K562 (cell line): ENCODE measurements around the gene PAH. TPM values are rescaled to one million over a fixed set of nuclear protein-coding genes. Genes with fewer than 3 reads are reported as not detected.

Experiments
- ATAC-seq: fragments of 200-7000 bp; cut with Tn5 transposase; 3 replicates; pipeline ENCODE4 v1.9.1; 2020; ENCODE audit warnings: moderate library complexity
- BruUV-seq: library from RNA; stranded (reverse); fragments of 400-500 nt; replicated peaks from 2 replicates; lab custom pipeline; 2021; lab: Mats Ljungman, UMichigan
- CTCF ChIA-PET: fragments of 300-600 bp; formaldehyde crosslinking; extraction: SDS; loops from one replicate; lab custom pipeline; 2021; ENCODE audit warnings: low intra/inter-chr PET ratio; lab: Yijun Ruan, JAX
- POLR2A ChIA-PET: fragments of 300-600, 350-650 bp; sonication (Branson Sonifier 250); formaldehyde crosslinking; extraction: SDS; loops from one replicate; lab custom pipeline; 2021; ENCODE audit warnings: antibody characterized with exemption, inconsistent platforms; lab: Yijun Ruan, JAX
- DNase-seq, 4 experiments: peaks; one replicate each; pipeline versions ENCODE4 v3.0.0 to v3.0.0-alpha.2; 2011 to 2018; ENCODE audit warnings: low spot score in 3 of 4, mixed read lengths in 3 of 4; ENCODE audit errors: extremely low read depth in 1 of 4
- FAIRE-seq: peaks from 2 replicates; lab custom pipeline; 2011; peaks lifted over from hg19 to GRCh38; lab: Jason Lieb, UNC
- H2AFZ ChIP-seq: 2 replicates; pipeline ENCODE4 v1.6.0; 2011; ENCODE audit warnings: low read depth, low read length, control low read depth, inconsistent platforms
- H3K27ac ChIP-seq: fragments of 200-600 bp; 3 replicates; pipeline ENCODE4 v1.8.0; 2011; ENCODE audit warnings: low read depth, mild to moderate bottlenecking, control low read depth, inconsistent platforms, low read length, moderate library complexity, mixed read lengths; ENCODE audit errors: extremely low read depth
- H3K27me3 ChIP-seq, 2 experiments: fragments of 300-600 bp in 1 of 2; 2 replicates in 1 of 2; 3 replicates in 1 of 2; pipeline versions ENCODE4 v1.6.0 to v1.8.0; 2011; ENCODE audit warnings: inconsistent platforms in 2 of 2, low read length in 2 of 2, mild to moderate bottlenecking in 1 of 2, mixed read lengths in 1 of 2, moderate library complexity in 1 of 2; ENCODE audit not compliant: control insufficient read depth in 2 of 2, insufficient read depth in 2 of 2
- H3K36me3 ChIP-seq: fragments of 300-600 bp; 3 replicates; pipeline ENCODE4 v1.8.0; 2011; ENCODE audit warnings: mild to moderate bottlenecking, low read length, inconsistent platforms; ENCODE audit not compliant: control insufficient read depth, insufficient read depth
- H3K4me1 ChIP-seq, 2 experiments: fragments of 200-600 bp in 1 of 2; replicated peaks in 1 of 2; 2 replicates in 1 of 2; 3 replicates in 1 of 2; pipeline versions ENCODE4 v1.5.1 to v1.8.0; 2011; ENCODE audit warnings: inconsistent platforms in 2 of 2, low read length in 2 of 2, mild to moderate bottlenecking in 1 of 2, mixed read lengths in 1 of 2, moderate library complexity in 1 of 2; ENCODE audit not compliant: control insufficient read depth in 2 of 2, insufficient read depth in 2 of 2
- H3K4me2 ChIP-seq: 2 replicates; pipeline ENCODE4 v1.6.1; 2011; ENCODE audit warnings: low read length, control low read depth, inconsistent platforms, mixed read lengths; ENCODE audit not compliant: insufficient read depth
- H3K4me3 ChIP-seq: fragments of 200-600 bp; sonication (generic), shearing (Covaris generic); 2 replicates; pipeline ENCODE4 v1.5.1; 2016; ENCODE audit warnings: control low read depth, inconsistent platforms
- H3K79me2 ChIP-seq: fragments of 200-600 bp; 3 replicates; pipeline ENCODE4 v1.8.0; 2011; ENCODE audit warnings: low read length, inconsistent platforms; ENCODE audit not compliant: control insufficient read depth, insufficient read depth
- H3K9ac ChIP-seq, 2 experiments: 2 replicates each; pipeline versions ENCODE4 v1.6.0 to v1.6.1; 2011; ENCODE audit warnings: low read depth in 2 of 2, low read length in 2 of 2, control low read depth in 1 of 2, inconsistent platforms in 1 of 2, mild to moderate bottlenecking in 1 of 2, mixed read lengths in 1 of 2; ENCODE audit not compliant: insufficient read depth in 1 of 2
- H3K9me1 ChIP-seq: one replicate; pipeline ENCODE4 v1.6.0; 2011; ENCODE audit warnings: inconsistent platforms, mild to moderate bottlenecking, low read length, moderate library complexity; ENCODE audit not compliant: control insufficient read depth, insufficient read depth
- H3K9me3 ChIP-seq: replicated peaks from 2 replicates; pipeline ENCODE4 v1.5.1; 2011; ENCODE audit warnings: low read depth, low read length, inconsistent platforms; ENCODE audit not compliant: control insufficient read depth, insufficient read depth
- H4K20me1 ChIP-seq: replicated peaks from 2 replicates; pipeline ENCODE4 v1.6.1; 2011; ENCODE audit warnings: low read length, inconsistent platforms, mixed read lengths; ENCODE audit not compliant: control insufficient read depth, insufficient read depth
- JUNB ChIP-seq: fragments of 450-650 bp; formaldehyde crosslinking; conservative IDR thresholded peaks from 2 replicates; pipeline ENCODE4 v1.4.0; 2020; ENCODE audit warnings: mild to moderate bottlenecking
- ZFP36 ChIP-seq: fragments of 150-350 bp; IDR thresholded peaks from 2 replicates; pipeline ENCODE4 v1.6.1; 2018; ENCODE audit warnings: low read length, low read depth; ENCODE audit not compliant: partially characterized antibody
- WGBS: fragments of 100-300 bp; shearing (Covaris generic); methylation state at CpG from one replicate; pipeline ENCODE4 v1.1.6; 2016; ENCODE audit warnings: low coverage, mixed read lengths; ENCODE audit not compliant: insufficient coverage; ENCODE audit errors: missing lambda C conversion rate; 5-methylcytosine and 5-hydroxymethylcytosine counted together
- in situ Hi-C: fragments of 300-500 bp; cut with MboI; formaldehyde crosslinking; loops from 4 replicates; pipeline ENCODE4 v1.15.0; 2018; ENCODE audit warnings: inconsistent platforms, mixed read lengths
- intact Hi-C: fragments of 100-400 bp; cut with micrococcal nuclease; formaldehyde crosslinking; loops from 2 replicates; pipeline ENCODE4 v1.14.2; 2022
- polyA plus RNA-seq, 8 experiments: library from polyadenylated mRNA; depleted of rRNA in 4 of 8; stranded (reverse) in 5 of 8; unstranded in 3 of 8; fragments of >200 nt; fragmentation: Nextera tagmentation in 2 of 8; fragmentation: Illumina TruSeq in 1 of 8; extraction: Ambion mirVana in 2 of 8; extraction: Trizol in 1 of 8; gene quantifications; 2 replicates each; pipeline versions ENCODE4 v1.2.1 to v1.2.3, GENCODE V29; 2011 to 2014; ENCODE audit warnings: inconsistent platforms in 1 of 8, missing spikeins in 1 of 8
- total RNA-seq, 7 experiments: library from RNA; depleted of rRNA in 6 of 7; stranded (reverse); fragments of >200 nt in 6 of 7; fragmentation: Illumina TruSeq in 2 of 7; extraction: Trizol in 2 of 7; gene quantifications; 2 replicates each; pipeline versions ENCODE4 v1.2.1 to v1.2.3, GENCODE V29; 2011 to 2021; ENCODE audit warnings: low replicate concordance in 1 of 7
- TF ChIP-seq, protein P1 (sequence below): fragments of 250-450 bp; sonication (Bioruptor Pico); IDR thresholded peaks from 2 replicates; pipeline ENCODE4 v1.5.0; 2020; ENCODE audit warnings: mild to moderate bottlenecking, borderline replicate concordance
- TF ChIP-seq, protein P2 (sequence below), 2 experiments: IDR thresholded peaks; 2 replicates each; pipeline ENCODE4 v1.6.1; 2011; ENCODE audit warnings: borderline replicate concordance in 1 of 2, control low read depth in 1 of 2, low read depth in 1 of 2, low read length in 1 of 2, mild to moderate bottlenecking in 1 of 2, mixed read lengths in 1 of 2, moderate library complexity in 1 of 2; ENCODE audit not compliant: insufficient read depth in 1 of 2, insufficient read length in 1 of 2, poor library complexity in 1 of 2, severe bottlenecking in 1 of 2; ENCODE audit errors: extremely low read depth in 1 of 2
- TF ChIP-seq, protein P3 (sequence below): sonication (generic); formaldehyde crosslinking; IDR thresholded peaks from 2 replicates; pipeline ENCODE4 v1.8.0; 2022; ENCODE audit warnings: mild to moderate bottlenecking, missing genetic modification reagents

PAH gene
- total and polyA plus RNA-seq, 9 of the 15 experiments (the other 6 are each of a cell fraction or from before 2014, with no cell fraction given): 0.13 to 0.75 (median 0.69) TPM; not detected in 6

DNA sequence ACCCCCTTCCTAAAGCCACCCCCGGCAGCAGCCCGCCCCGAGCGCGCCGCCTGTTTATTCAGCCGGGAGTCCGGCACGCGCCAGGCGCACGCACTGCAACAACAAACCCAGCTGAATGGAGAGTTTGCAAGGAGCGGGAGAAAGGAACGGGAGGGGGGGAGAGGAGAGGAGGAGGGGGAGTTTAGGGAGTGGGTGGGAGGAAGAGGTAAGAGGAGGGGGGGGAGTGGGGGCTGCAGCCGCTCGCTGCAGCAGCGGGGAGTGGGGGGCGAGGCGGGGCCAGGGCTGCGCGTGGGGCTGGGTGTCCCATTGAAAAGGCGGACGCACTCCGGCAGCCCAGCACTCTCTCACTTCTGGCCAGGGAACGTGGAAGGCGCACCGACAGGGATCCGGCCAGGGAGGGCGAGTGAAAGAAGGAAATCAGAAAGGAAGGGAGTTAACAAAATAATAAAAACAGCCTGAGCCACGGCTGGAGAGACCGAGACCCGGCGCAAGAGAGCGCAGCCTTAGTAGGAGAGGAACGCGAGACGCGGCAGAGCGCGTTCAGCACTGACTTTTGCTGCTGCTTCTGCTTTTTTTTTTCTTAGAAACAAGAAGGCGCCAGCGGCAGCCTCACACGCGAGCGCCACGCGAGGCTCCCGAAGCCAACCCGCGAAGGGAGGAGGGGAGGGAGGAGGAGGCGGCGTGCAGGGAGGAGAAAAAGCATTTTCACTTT is 40.5 kb upstream of the PAH start, which contains the start of gene ASCL1:
TSS of gene ASCL1 (plus strand) at position 336 of the 712 bp plus-strand sequence. CDS start 571 bp downstream, outside the sequence.
- no peak within 1 kb of the TSS for H3K4me2 ChIP-seq
- intact Hi-C loops: no loop called here
- no peak for FAIRE-seq

More for the DNA sequence above, 40.5 kb upstream of the PAH start, which contains the start of gene ASCL1:
- Histone ChIP-seq H3K4me1 (peaks cover 0 to 7% of the 10 kb centered on the region in 2 experiments; a peak in 1 of 5 replicates), H3K79me2 (no peaks in the 10 kb centered on the region), H3K9me3 (no peaks in the 10 kb centered on the region), H2AFZ (no peak within 1 kb of the TSS), H3K27me3 (peaks cover 2 to 21% of the 10 kb centered on the region in 2 experiments; a peak in 4 of 5 replicates), H3K27ac (no peak within 1 kb of the TSS), H3K4me3 (no peak within 1 kb of the TSS), H3K9me1 (no peaks in the 10 kb centered on the region), H3K36me3 (no peaks in the 10 kb centered on the region), H3K9ac (no peak within 1 kb of the TSS), H4K20me1 (no peaks in the 10 kb centered on the region)
- TF ChIP-seq JUNB (CRISPR knock-in tag) (no peak), ZFP36 (no peak)
- TF ChIP-seq, protein P1, sequence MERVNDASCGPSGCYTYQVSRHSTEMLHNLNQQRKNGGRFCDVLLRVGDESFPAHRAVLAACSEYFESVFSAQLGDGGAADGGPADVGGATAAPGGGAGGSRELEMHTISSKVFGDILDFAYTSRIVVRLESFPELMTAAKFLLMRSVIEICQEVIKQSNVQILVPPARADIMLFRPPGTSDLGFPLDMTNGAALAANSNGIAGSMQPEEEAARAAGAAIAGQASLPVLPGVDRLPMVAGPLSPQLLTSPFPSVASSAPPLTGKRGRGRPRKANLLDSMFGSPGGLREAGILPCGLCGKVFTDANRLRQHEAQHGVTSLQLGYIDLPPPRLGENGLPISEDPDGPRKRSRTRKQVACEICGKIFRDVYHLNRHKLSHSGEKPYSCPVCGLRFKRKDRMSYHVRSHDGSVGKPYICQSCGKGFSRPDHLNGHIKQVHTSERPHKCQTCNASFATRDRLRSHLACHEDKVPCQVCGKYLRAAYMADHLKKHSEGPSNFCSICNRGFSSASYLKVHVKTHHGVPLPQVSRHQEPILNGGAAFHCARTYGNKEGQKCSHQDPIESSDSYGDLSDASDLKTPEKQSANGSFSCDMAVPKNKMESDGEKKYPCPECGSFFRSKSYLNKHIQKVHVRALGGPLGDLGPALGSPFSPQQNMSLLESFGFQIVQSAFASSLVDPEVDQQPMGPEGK (CRISPR knock-in tag): no peak
- TF ChIP-seq, protein P2, sequence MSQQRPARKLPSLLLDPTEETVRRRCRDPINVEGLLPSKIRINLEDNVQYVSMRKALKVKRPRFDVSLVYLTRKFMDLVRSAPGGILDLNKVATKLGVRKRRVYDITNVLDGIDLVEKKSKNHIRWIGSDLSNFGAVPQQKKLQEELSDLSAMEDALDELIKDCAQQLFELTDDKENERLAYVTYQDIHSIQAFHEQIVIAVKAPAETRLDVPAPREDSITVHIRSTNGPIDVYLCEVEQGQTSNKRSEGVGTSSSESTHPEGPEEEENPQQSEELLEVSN (IDR thresholded peaks at IDR 0.05; ENCODE audit: borderline replicate concordance in 1 of 2, extremely low read depth in 1 of 2, insufficient read depth in 1 of 2, insufficient read length in 1 of 2, low read depth in 1 of 2, low read length in 1 of 2, poor library complexity in 1 of 2, severe bottlenecking in 1 of 2): peak in 1 of 2 experiments; percentile 14
- TF ChIP-seq, protein P3, sequence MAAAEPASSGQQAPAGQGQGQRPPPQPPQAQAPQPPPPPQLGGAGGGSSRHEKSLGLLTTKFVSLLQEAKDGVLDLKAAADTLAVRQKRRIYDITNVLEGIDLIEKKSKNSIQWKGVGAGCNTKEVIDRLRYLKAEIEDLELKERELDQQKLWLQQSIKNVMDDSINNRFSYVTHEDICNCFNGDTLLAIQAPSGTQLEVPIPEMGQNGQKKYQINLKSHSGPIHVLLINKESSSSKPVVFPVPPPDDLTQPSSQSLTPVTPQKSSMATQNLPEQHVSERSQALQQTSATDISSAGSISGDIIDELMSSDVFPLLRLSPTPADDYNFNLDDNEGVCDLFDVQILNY (CRISPR knock-in tag): no peak
- ChIA-PET POLR2A (no interaction called here), CTCF (no interaction called here)
- WGBS: 7% methylated on average over 14 of the region's 52 CpGs
- no peak for ATAC-seq
- DNase-seq: no peak
- BruUV-seq: no TSS peak
- in situ Hi-C loops: no loop called here
